ENCODE measurements around the gene NBEA.
A peak's percentile ranks its signal among the peaks of the same experiment; 100 is the strongest.

The NBEA gene

DNA sequence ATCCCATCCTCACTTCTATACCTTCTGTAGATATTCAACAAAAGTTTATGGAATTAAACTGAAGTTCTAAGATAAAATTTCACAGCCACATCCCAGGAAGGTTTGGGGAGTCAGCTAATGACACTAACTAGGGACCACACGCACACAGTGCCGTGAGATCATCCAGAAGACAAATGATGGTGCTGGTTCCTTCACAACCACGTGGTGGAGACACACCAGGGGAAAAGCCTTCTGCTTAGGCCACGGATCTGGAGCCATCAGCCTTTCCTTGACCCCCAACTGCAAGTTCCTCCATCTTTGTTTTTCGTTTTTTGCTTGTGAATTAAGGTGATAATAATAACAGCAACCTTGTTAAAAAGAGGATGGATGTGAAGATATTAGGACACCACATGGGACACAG, 776.0 kb downstream of the NBEA start:
- TF ChIP-seq ZBTB7A (IDR thresholded peaks at IDR 0.05; ENCODE audit: low read depth) (no peak), TAF1 (IDR thresholded peaks at IDR 0.05; ENCODE audit: low read depth) (no peak), FOXM1 (IDR thresholded peaks at IDR 0.05; ENCODE audit: borderline replicate concordance, low read depth) (no peak), CEBPB (IDR thresholded peaks at IDR 0.05) (no peak), TEAD4 (IDR thresholded peaks at IDR 0.05) (no peak), YY1 (IDR thresholded peaks at IDR 0.05; ENCODE audit: low read depth) (no peak), TCF12 (IDR thresholded peaks at IDR 0.05; ENCODE audit: low read depth) (no peak), EP300 (IDR thresholded peaks at IDR 0.05; ENCODE audit: borderline replicate concordance) (no peak), CREB1 (IDR thresholded peaks at IDR 0.05; ENCODE audit: low read depth) (no peak), EGR1 (IDR thresholded peaks at IDR 0.05) (no peak), NFIC (IDR thresholded peaks at IDR 0.05) (no peak), RAD21 (IDR thresholded peaks at IDR 0.05; ENCODE audit: low read depth) (no peak)
- TF ChIP-seq, protein P1, sequence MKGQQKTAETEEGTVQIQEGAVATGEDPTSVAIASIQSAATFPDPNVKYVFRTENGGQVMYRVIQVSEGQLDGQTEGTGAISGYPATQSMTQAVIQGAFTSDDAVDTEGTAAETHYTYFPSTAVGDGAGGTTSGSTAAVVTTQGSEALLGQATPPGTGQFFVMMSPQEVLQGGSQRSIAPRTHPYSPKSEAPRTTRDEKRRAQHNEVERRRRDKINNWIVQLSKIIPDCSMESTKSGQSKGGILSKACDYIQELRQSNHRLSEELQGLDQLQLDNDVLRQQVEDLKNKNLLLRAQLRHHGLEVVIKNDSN (IDR thresholded peaks at IDR 0.05): no peak
- TF ChIP-seq, protein P2, sequence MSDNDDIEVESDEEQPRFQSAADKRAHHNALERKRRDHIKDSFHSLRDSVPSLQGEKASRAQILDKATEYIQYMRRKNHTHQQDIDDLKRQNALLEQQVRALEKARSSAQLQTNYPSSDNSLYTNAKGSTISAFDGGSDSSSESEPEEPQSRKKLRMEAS (IDR thresholded peaks at IDR 0.05): no peak
- TF ChIP-seq, protein P3, sequence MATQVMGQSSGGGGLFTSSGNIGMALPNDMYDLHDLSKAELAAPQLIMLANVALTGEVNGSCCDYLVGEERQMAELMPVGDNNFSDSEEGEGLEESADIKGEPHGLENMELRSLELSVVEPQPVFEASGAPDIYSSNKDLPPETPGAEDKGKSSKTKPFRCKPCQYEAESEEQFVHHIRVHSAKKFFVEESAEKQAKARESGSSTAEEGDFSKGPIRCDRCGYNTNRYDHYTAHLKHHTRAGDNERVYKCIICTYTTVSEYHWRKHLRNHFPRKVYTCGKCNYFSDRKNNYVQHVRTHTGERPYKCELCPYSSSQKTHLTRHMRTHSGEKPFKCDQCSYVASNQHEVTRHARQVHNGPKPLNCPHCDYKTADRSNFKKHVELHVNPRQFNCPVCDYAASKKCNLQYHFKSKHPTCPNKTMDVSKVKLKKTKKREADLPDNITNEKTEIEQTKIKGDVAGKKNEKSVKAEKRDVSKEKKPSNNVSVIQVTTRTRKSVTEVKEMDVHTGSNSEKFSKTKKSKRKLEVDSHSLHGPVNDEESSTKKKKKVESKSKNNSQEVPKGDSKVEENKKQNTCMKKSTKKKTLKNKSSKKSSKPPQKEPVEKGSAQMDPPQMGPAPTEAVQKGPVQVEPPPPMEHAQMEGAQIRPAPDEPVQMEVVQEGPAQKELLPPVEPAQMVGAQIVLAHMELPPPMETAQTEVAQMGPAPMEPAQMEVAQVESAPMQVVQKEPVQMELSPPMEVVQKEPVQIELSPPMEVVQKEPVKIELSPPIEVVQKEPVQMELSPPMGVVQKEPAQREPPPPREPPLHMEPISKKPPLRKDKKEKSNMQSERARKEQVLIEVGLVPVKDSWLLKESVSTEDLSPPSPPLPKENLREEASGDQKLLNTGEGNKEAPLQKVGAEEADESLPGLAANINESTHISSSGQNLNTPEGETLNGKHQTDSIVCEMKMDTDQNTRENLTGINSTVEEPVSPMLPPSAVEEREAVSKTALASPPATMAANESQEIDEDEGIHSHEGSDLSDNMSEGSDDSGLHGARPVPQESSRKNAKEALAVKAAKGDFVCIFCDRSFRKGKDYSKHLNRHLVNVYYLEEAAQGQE (IDR thresholded peaks at IDR 0.05; ENCODE audit: low read depth): no peak

DNA sequence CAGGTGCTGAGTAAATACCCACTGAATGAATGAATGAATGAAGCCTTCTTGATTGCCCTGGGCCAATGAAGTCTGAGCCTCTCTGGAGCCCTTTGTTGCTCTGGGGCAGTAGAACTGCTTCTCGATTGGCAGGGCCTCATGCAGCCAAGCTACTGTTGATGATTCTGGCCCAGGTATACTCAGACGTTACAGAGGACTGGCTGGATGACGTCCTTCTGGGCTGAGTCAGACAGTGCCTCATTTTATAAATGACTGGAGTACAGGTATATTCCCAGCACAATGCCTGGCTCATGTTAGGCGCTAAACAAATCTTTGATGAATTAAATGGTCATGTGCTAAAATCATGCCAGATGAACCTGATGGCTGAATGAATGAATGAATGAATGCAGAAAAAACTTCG, 778.2 kb downstream of the NBEA start:
- TF ChIP-seq YY1 (IDR thresholded peaks at IDR 0.05; ENCODE audit: low read depth) (no peak), TAF1 (IDR thresholded peaks at IDR 0.05; ENCODE audit: low read depth) (no peak), TEAD4 (IDR thresholded peaks at IDR 0.05) (no peak), EGR1 (IDR thresholded peaks at IDR 0.05) (no peak), ZBTB7A (IDR thresholded peaks at IDR 0.05; ENCODE audit: low read depth) (no peak), CEBPB (IDR thresholded peaks at IDR 0.05) (no peak), CREB1 (IDR thresholded peaks at IDR 0.05; ENCODE audit: low read depth) (no peak), RAD21 (IDR thresholded peaks at IDR 0.05; ENCODE audit: low read depth) (no peak), FOXM1 (IDR thresholded peaks at IDR 0.05; ENCODE audit: borderline replicate concordance, low read depth) (no peak), TCF12 (IDR thresholded peaks at IDR 0.05; ENCODE audit: low read depth) (no peak), NFIC (IDR thresholded peaks at IDR 0.05) (no peak), EP300 (IDR thresholded peaks at IDR 0.05; ENCODE audit: borderline replicate concordance) (no peak)
- TF ChIP-seq, protein P1 (IDR thresholded peaks at IDR 0.05): no peak
- TF ChIP-seq, protein P2 (IDR thresholded peaks at IDR 0.05): no peak
- TF ChIP-seq, protein P3 (IDR thresholded peaks at IDR 0.05; ENCODE audit: low read depth): no peak

DNA sequence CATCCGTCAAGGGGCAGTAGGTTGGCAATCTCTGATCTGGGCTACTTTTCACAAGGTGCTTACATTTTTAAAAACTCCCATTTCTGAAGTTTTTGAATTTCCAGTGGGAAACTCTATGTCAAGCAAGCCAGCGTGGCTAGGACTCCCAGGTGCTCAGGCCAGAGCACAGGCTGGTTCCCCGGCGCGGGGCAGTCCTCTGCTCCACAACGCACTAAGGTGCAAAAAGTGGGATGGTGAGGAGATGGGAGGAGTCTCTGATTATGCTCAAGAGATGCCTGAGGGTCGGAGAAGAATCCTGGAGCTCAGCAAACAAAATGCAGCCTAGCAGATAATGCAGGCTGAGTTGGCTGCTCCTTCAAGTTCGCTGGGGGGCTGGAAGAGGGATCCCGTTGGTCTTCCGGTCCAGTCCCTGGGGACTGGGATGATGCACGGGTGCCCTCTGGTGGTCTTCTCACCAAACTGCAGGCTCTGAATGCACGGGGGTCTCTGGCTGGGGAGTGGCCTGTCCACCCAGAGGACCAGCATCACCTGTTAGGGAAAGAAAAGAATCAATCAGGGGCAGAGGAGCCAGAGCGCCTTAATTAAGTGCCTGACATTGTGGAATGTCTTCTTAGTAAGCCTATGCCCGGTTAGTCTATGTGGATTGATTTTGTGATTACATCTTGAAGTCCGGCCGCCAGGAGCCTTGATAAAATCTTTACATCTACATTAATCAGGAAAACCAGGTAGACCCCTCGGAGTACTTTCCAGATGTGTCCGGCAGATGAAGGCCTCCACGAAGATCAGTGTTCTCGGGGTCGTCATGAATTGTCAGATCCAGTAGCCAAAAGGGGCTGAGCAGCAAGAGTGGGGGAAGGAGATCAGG, 778.9 kb downstream of the NBEA start:
- no peak for TF ChIP-seq TEAD4 (IDR thresholded peaks at IDR 0.05)
- TF ChIP-seq RAD21 (IDR thresholded peaks at IDR 0.05; ENCODE audit: low read depth): peak; percentile 87
- TF ChIP-seq ZBTB7A (IDR thresholded peaks at IDR 0.05; ENCODE audit: low read depth): 0 out of 2 replicates have a peak, but pooled peaks have one; percentile 53

All from Ishikawa (cell line).